Measurements from ENCODE around the gene MMP25. TPM values are rescaled to one million over a fixed set of nuclear protein-coding genes. Genes with fewer than 3 reads are reported as not detected.

The MMP25 gene
- total and polyA plus RNA-seq, 9 of the 15 experiments (the other 6 are each of a cell fraction or from before 2014, with no cell fraction given), result 0.03 to 0.04 TPM; not detected in 7

GRCh38 chr16:3015865-3016521, 30.4 kb upstream of the MMP25 start (continued):
- TF ChIP-seq TEAD4 (IDR thresholded peaks at IDR 0.05; ENCODE audit: low read length) (no peak), TEAD4 (CRISPR knock-in tag; IDR thresholded peaks at IDR 0.05; ENCODE audit: borderline replicate concordance) (no peak), TAL1 (IDR thresholded peaks at IDR 0.05) (peak; percentile 18; the same call in 1 of the 2 replicates), SLC30A9 (CRISPR knock-in tag; IDR thresholded peaks at IDR 0.05) (no peak), ARID1B (IDR thresholded peaks at IDR 0.05) (peak; percentile 57), NCOR1 (IDR thresholded peaks at IDR 0.05) (no peak; the same call in 1 of the 2 replicates), ZBTB11 (CRISPR knock-in tag; IDR thresholded peaks at IDR 0.05) (no peak), MIER1 (IDR thresholded peaks at IDR 0.05; ENCODE audit: low read depth) (no peak), TCF3 (CRISPR knock-in tag; IDR thresholded peaks at IDR 0.05) (peak; percentile 71), SMC3 (conservative IDR thresholded peaks at IDR 0.05; ENCODE audit: insufficient read depth, low read depth, low read length) (no peak), PKNOX1 (IDR thresholded peaks at IDR 0.05) (peak; percentile 75), NFE2 (IDR thresholded peaks at IDR 0.05; ENCODE audit: low read depth) (peak; percentile 46; the same call in 1 of the 2 replicates), TFAP4 (CRISPR knock-in tag; IDR thresholded peaks at IDR 0.05; ENCODE audit: borderline replicate concordance) (no peak), MAFG (tag; conservative IDR thresholded peaks at IDR 0.05) (peak; percentile 35; the same call in 1 of the 2 replicates), ZZZ3 (IDR thresholded peaks at IDR 0.05) (no peak), ESRRB (CRISPR knock-in tag; IDR thresholded peaks at IDR 0.05; ENCODE audit: borderline replicate concordance) (no peak), GTF2F1 (IDR thresholded peaks at IDR 0.05; ENCODE audit: low read depth, low read length) (no peak), CREB3 (tag; conservative IDR thresholded peaks at IDR 0.05; ENCODE audit: low read depth) (0 out of 2 replicates have a peak, but pooled peaks have one; percentile 47), MLLT1 (IDR thresholded peaks at IDR 0.05) (no peak)

Data from K562 (cell line).